Parietal lobe (tissue), 2 donors: ENCODE results near the gene POLH. TPM values are rescaled to one million over a fixed set of nuclear protein-coding genes. Genes with fewer than 3 reads are reported as not detected.

Source experiments
- small RNA-seq: library from RNA; depleted of rRNA; stranded (forward); fragments of <200 nt; gene quantifications from one replicate; pipeline ENCODE3, GENCODE V24; 2014; ENCODE audit warnings: low replicate concordance
- total RNA-seq: library from RNA; depleted of rRNA; stranded (reverse); fragments of >200 nt; gene quantifications from one replicate; pipeline ENCODE4 v1.2.3, GENCODE V29; 2014

POLH gene
- total RNA-seq: 17.8 TPM

GRCh38 chr6:43575772-43576551 is at the start of gene POLH, which contains the start of gene XPO5:
Gene POLH, plus strand, starts transcription at chr6:43576185. Its CDS starts 6,135 bp downstream, at chr6:43582320.
Gene XPO5, minus strand, starts transcription at chr6:43576038. Its CDS starts 174 bp downstream, at chr6:43575864.

GRCh38 chr6:43629104-43629504 is 53.1 kb downstream of the POLH start, which contains the start of gene GTPBP2:
Gene GTPBP2, minus strand, starts transcription at chr6:43629264. Its CDS starts 102 bp downstream, at chr6:43629162.

DNA sequence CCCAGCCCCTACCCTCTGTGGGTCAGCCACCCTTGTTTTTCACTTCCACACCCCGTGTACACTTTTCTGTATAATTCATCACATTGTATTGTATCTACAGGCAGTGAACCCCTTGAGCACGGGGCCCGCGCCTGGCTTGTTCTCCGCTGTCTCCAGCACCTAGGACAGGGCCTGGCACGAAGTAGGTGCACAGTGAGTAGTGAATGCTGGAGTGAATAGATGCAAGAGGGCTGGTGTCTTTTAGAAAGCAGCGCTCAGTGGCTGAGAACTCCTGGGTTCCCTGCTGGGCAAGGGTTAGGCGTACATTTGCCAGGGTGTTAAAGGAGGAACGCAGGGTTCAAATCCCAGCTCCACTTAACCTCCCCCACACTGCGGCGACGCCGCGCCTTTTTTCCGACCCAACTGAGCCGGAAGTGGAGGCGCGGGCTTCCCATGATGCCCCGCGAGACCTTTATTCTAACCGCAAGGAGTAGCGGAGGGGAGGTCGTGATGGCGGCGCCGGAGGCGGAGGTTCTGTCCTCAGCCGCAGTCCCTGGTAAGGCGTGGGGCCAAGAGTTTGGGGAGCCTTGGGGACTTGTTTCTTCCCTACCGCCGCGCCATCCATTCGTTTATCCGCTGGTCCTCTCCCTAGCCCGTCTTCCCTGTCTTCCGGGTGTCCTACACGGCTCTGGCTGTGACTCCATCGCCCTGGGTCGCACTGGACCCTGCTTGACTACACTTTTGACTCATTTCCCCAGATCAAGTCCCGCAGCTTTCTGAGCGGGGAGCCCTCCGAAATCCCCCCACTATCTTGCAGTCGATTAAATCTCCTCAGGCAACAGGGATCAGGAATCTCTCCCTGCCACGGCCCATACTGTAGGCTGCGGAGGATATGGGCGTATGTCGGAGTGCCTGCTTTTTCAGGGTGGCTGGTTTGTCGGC is 59.7 kb downstream of the POLH start, which contains the start of gene MAD2L1BP:
Gene MAD2L1BP (plus strand): TSS at position 454 of the 921 bp plus-strand sequence. CDS start 36 bp downstream, at position 490.

GRCh38 chr6:43644940-43645612 is 69.1 kb downstream of the POLH start, which contains the start of gene RSPH9:
Gene RSPH9, plus strand, starts transcription at chr6:43645036. Its CDS starts 63 bp downstream, at chr6:43645099.

Small RNAs within 50 kb of the gene (small RNA-seq; reads per million reads assigned to genes)
- not detected for gene RF00426

Other genes with a start within 250 kb of the POLH start
- gene ZNF318, start 206.5 kb upstream of the POLH start, total RNA-seq: 38.5 TPM
- gene ABCC10, start 148.6 kb upstream of the POLH start, total RNA-seq: 33.5 TPM
- gene DLK2, start 120.6 kb upstream of the POLH start, total RNA-seq: 8.5 TPM
- 6.9 TPM for gene TJAP1, start 98.6 kb upstream of the POLH start, total RNA-seq
- gene LRRC73, start 65.8 kb upstream of the POLH start, total RNA-seq: 4.1 TPM
- 71.4 TPM for gene YIPF3, start 59.3 kb upstream of the POLH start, total RNA-seq
- 29.4 TPM for gene POLR1C, start 59.1 kb upstream of the POLH start, total RNA-seq
- gene XPO5, start 147 bp upstream of the POLH start, total RNA-seq: 62.0 TPM
- gene GTPBP2, start 53.1 kb downstream of the POLH start, total RNA-seq: 65.7 TPM
- gene MAD2L1BP, start 59.7 kb downstream of the POLH start, total RNA-seq: 20.7 TPM
- gene RSPH9, start 68.9 kb downstream of the POLH start, total RNA-seq: 6.9 TPM
- 21.6 TPM for gene MRPS18A, start 111.6 kb downstream of the POLH start, total RNA-seq
- 44.1 TPM for gene VEGFA, start 194.0 kb downstream of the POLH start, total RNA-seq